GM19328 (cell line): ENCODE results near the gene DUS2.

Experiments
- ATAC-seq: cut with Tn5 transposase; IDR thresholded peaks from one replicate; pipeline ENCODE4 v1.9.1; 2021; ENCODE audit warnings: mild to moderate bottlenecking, moderate library complexity; ENCODE audit not compliant: unreplicated experiment

The DUS2 gene

DNA sequence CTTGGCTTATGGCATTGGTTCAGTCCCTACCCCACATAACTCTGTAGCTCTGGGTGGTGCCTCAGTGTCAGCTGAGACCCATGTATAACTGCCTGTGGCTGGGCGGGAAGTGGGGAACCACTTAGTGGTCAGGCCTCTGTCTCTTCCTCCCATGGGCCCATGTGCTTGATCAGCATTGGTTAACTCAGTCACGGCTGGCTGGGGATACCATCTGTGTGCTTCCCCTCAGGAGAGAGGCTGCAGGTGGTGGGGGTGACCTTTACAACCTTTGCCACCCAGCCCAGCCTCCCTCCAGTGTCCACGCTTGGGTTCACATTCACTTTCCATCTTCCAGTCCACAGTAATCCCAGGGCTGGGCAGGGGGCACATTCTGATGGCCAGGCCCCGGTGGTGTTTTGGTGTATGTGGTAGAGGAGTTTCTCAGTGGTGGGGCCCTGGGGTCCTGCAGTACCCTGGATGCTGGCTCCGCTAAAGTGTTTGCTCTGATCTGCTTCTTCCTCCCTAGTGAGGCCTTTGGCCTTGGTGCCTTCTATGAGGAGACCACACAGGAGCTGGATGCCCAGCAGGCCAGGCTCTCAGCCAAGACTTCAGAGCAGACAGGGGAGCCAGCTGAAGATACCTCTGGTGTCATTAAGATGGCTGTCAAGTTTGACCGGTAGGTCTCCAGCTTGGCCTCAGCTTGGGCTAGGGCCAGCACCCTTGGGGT lies 51.9 kb downstream of the DUS2 start:
- peak; percentile 75 for ATAC-seq

DNA sequence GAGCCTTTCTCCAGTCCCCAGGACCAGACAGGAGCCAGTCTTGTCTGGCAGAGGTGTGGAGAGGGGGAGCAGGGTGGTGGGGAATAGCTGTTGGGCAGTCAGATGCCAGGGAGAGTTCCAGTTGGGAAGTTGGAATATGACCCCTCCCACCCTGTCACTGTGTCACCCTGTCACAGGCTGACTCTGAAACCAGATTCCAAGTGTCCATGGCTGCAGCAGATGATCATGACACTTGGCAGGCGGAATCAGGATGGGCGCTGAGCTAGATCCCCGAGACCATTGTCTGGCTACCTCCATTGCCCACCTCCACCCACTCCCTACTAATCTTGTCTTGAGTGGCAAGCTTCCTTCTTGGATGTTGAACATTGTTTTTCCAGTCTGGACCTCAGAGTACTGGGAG lies 52.9 kb downstream of the DUS2 start:
- no peak for ATAC-seq

- no peak for ATAC-seq
Measured at GRCh38 chr16:68076560-68076959, 53.5 kb downstream of the DUS2 start.

GRCh38 chr16:68077866-68078700 lies 55.0 kb downstream of the DUS2 start:
- ATAC-seq: no peak

GRCh38 chr16:68078701-68079375 lies 55.8 kb downstream of the DUS2 start:
- ATAC-seq: no peak

- no peak for ATAC-seq
Measured at GRCh38 chr16:68079376-68079625, 56.2 kb downstream of the DUS2 start.

GRCh38 chr16:68079626-68080344 lies 56.7 kb downstream of the DUS2 start:
- ATAC-seq: no peak

DNA sequence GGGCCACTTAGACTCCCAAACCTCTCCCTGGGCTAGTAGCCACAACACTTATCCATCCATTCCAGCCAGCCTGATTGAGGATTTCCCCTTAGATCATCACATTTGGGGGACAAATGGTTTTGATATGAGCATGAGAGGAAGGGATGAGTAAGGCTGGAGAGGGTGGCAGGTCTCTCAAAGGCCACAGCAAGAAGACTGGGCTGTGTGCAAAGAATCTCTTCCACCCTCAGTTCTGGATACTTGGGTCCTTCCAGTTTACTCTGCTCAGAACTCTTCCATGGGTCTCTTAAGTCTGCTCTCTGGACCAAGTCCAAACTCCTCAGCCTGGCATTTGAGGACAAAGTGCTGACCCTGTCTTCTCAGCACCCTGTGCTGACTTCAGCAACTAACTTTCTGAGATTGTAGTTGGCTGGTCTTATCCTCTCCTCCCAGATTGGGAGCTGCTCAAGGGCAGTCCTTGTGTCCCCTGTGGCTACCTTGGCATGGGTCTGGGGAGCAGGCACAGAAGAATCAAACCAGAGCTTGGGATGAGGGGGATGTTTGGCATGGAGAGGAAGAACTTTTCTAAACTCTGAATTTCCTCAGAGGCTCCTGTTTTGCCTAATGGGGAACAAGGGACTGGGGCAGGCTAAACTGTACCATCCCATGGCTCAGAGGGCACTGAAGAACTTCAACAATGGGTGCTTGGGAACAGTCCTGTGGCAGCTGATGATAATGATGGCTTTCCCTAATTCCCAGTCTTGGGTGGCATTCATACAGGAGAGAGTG lies 59.0 kb downstream of the DUS2 start:
- ATAC-seq: no peak

- no peak for ATAC-seq
Measured at GRCh38 chr16:68082629-68083238, 59.6 kb downstream of the DUS2 start.

GRCh38 chr16:68083239-68083781 lies 60.2 kb downstream of the DUS2 start:
- no peak for ATAC-seq

GRCh38 chr16:68083861-68084503 lies 60.9 kb downstream of the DUS2 start:
- no peak for ATAC-seq

- peak; percentile 44 for ATAC-seq
Measured at GRCh38 chr16:68084504-68085258, 61.6 kb downstream of the DUS2 start.

- ATAC-seq: peak; percentile 64
Measured at GRCh38 chr16:68085259-68086071, 62.4 kb downstream of the DUS2 start, which contains the start of gene NFATC3. TSS of gene NFATC3 (plus strand) at chr16:68085370. CDS start at chr16:68085682, 312 bp downstream.

DNA sequence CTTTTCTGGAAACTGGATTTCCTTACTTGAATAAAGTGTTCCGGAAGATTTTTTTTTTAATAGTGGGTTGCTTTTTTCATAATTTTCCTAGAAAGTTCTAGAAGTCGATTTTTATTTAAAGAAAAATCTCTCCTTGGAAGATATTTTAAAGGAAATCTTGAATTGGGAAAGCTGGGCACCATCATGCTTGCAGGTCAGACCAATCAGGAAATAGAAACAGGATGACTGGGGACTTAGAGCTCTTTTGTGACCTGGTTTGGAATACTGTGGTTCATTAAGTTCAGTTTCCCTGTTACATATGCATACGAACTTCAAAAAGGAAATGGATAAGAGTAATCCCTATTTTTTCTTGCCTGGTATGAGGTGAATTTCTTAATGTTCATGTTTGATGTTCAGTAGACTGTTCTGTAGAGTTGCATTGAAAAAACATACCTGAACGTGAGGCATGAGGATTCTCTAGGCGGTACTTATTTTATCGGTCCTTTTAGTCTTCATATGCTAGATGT lies 63.3 kb downstream of the DUS2 start:
- ATAC-seq: no peak

GRCh38 chr16:68086860-68087268 lies 63.8 kb downstream of the DUS2 start:
- ATAC-seq: no peak

- ATAC-seq: no peak
Measured at GRCh38 chr16:68087688-68088087, 64.6 kb downstream of the DUS2 start.

DNA sequence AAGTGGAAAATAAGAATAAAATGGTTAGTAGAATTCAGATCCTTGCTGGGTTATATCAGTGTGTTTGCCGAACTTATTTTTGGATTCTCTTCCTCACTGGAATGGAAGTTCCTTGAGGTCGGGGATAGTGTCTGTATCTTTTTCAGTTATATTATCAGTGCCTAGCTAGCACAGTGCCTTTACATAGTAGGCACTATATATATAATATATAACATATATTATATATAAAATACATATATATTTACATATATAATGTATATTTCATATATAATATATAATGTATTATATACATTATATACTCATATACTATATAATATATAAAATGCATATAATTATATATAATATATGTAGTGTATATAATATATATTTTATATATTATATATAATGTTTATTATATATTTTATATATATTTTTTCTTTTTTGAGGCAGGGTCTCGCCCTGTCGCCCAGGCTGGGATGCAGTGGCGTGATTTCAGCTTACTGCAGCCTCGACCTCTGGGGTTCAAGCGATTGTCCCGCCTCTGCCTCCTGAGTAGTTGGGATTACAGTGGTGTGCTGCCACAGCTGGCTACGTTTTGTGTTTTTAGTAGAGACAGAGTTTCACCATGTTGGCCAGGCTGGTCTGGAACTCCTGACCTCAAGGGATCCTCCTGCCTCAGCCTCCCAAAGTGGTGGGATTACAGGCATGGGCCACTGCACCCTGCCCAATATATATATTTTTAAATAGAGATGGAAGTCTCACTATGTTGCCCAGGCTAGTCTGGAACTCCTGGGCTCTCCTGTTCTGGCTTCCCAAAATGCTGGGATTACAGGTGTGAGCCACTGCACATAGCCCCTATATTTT lies 65.3 kb downstream of the DUS2 start:
- no peak for ATAC-seq
